ENCODE measurements around the gene CPSF4L. TPM values are rescaled to one million over a fixed set of nuclear protein-coding genes. Genes with fewer than 3 reads are reported as not detected.
A peak's percentile ranks its signal among the peaks of the same experiment; 100 is the strongest.

The CPSF4L gene
- total and polyA plus RNA-seq, 2 of the 13 experiments (the other 11 are each of a cell fraction or from before 2014, with no cell fraction given): 0.73 to 1.6 TPM

DNA sequence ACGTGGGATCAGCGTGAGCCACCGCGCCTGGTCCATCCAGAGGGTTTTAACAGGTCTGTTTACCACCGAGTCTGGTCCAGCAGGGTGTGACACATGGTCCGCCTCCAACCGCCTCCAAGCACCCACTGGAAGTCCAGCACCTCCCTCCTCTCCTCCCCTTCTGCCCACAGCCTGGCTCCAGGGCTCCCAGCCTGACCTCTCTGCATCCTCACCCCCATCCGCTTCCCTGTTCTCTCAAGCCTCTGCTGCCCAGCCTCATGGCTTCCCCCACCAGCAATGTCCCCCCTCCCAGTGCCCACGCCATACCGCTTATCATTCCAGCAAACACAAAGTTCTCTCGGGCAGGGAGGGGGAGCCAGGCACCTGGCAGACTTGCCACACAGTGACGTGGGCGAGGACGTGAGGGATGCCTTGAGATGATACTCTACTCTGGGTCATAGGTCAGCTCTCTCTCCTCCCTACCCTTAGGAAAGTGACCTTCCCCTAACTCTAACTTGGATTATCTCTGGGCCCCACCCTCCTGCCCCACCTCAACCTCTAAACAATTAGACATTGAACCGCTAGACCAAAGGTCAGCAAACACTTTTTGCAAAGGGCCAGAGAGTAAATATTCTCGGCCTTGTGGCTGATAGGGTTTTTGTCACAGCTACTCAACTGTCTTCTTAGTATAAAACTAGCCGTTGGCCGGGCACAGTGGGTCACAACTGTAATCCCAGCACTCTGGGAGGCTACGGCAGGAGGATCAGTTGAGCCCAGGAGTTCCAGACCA is 27.0 kb upstream of the CPSF4L start (continued):
- no peak for TF ChIP-seq BHLHE40 (IDR thresholded peaks at IDR 0.05; ENCODE audit: low read length)
- peak; percentile 99 for TF ChIP-seq GATAD2A (CRISPR knock-in tag; IDR thresholded peaks at IDR 0.05)
- TF ChIP-seq, protein P1, sequence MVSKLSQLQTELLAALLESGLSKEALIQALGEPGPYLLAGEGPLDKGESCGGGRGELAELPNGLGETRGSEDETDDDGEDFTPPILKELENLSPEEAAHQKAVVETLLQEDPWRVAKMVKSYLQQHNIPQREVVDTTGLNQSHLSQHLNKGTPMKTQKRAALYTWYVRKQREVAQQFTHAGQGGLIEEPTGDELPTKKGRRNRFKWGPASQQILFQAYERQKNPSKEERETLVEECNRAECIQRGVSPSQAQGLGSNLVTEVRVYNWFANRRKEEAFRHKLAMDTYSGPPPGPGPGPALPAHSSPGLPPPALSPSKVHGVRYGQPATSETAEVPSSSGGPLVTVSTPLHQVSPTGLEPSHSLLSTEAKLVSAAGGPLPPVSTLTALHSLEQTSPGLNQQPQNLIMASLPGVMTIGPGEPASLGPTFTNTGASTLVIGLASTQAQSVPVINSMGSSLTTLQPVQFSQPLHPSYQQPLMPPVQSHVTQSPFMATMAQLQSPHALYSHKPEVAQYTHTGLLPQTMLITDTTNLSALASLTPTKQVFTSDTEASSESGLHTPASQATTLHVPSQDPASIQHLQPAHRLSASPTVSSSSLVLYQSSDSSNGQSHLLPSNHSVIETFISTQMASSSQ (IDR thresholded peaks at IDR 0.05; ENCODE audit: low read depth): no peak
- TF ChIP-seq, protein P1 (CRISPR knock-in tag; IDR thresholded peaks at IDR 0.05; ENCODE audit: borderline replicate concordance): peak; percentile 92; the same call in 1 of the 2 replicates
- TF ChIP-seq ARNT (IDR thresholded peaks at IDR 0.05): no peak
- TF ChIP-seq, protein P2, sequence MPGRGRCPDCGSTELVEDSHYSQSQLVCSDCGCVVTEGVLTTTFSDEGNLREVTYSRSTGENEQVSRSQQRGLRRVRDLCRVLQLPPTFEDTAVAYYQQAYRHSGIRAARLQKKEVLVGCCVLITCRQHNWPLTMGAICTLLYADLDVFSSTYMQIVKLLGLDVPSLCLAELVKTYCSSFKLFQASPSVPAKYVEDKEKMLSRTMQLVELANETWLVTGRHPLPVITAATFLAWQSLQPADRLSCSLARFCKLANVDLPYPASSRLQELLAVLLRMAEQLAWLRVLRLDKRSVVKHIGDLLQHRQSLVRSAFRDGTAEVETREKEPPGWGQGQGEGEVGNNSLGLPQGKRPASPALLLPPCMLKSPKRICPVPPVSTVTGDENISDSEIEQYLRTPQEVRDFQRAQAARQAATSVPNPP (CRISPR knock-in tag; IDR thresholded peaks at IDR 0.05): peak; percentile 86; the same call in 1 of the 2 replicates
- no peak for TF ChIP-seq ZNF577 (CRISPR knock-in tag; IDR thresholded peaks at IDR 0.05; ENCODE audit: borderline replicate concordance, low read depth)
- TF ChIP-seq, protein P3, sequence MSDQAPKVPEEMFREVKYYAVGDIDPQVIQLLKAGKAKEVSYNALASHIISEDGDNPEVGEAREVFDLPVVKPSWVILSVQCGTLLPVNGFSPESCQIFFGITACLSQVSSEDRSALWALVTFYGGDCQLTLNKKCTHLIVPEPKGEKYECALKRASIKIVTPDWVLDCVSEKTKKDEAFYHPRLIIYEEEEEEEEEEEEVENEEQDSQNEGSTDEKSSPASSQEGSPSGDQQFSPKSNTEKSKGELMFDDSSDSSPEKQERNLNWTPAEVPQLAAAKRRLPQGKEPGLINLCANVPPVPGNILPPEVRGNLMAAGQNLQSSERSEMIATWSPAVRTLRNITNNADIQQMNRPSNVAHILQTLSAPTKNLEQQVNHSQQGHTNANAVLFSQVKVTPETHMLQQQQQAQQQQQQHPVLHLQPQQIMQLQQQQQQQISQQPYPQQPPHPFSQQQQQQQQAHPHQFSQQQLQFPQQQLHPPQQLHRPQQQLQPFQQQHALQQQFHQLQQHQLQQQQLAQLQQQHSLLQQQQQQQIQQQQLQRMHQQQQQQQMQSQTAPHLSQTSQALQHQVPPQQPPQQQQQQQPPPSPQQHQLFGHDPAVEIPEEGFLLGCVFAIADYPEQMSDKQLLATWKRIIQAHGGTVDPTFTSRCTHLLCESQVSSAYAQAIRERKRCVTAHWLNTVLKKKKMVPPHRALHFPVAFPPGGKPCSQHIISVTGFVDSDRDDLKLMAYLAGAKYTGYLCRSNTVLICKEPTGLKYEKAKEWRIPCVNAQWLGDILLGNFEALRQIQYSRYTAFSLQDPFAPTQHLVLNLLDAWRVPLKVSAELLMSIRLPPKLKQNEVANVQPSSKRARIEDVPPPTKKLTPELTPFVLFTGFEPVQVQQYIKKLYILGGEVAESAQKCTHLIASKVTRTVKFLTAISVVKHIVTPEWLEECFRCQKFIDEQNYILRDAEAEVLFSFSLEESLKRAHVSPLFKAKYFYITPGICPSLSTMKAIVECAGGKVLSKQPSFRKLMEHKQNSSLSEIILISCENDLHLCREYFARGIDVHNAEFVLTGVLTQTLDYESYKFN (CRISPR knock-in tag; conservative IDR thresholded peaks at IDR 0.05): peak; percentile 99
- TF ChIP-seq, protein P4, sequence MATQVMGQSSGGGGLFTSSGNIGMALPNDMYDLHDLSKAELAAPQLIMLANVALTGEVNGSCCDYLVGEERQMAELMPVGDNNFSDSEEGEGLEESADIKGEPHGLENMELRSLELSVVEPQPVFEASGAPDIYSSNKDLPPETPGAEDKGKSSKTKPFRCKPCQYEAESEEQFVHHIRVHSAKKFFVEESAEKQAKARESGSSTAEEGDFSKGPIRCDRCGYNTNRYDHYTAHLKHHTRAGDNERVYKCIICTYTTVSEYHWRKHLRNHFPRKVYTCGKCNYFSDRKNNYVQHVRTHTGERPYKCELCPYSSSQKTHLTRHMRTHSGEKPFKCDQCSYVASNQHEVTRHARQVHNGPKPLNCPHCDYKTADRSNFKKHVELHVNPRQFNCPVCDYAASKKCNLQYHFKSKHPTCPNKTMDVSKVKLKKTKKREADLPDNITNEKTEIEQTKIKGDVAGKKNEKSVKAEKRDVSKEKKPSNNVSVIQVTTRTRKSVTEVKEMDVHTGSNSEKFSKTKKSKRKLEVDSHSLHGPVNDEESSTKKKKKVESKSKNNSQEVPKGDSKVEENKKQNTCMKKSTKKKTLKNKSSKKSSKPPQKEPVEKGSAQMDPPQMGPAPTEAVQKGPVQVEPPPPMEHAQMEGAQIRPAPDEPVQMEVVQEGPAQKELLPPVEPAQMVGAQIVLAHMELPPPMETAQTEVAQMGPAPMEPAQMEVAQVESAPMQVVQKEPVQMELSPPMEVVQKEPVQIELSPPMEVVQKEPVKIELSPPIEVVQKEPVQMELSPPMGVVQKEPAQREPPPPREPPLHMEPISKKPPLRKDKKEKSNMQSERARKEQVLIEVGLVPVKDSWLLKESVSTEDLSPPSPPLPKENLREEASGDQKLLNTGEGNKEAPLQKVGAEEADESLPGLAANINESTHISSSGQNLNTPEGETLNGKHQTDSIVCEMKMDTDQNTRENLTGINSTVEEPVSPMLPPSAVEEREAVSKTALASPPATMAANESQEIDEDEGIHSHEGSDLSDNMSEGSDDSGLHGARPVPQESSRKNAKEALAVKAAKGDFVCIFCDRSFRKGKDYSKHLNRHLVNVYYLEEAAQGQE (IDR thresholded peaks at IDR 0.05; ENCODE audit: borderline replicate concordance in 1 of 2, low read depth in 1 of 2, low read length in 2 of 2): no peak
- TF ChIP-seq ZFYVE20 (CRISPR knock-in tag; IDR thresholded peaks at IDR 0.05; ENCODE audit: borderline replicate concordance, low read depth): no peak
- TF ChIP-seq SYNCRIP (IDR thresholded peaks at IDR 0.05; ENCODE audit: insufficient read depth, low read depth, low read length): no peak
- TF ChIP-seq ZNF331 (CRISPR knock-in tag; IDR thresholded peaks at IDR 0.05): peak; percentile 51
- TF ChIP-seq, protein P5, sequence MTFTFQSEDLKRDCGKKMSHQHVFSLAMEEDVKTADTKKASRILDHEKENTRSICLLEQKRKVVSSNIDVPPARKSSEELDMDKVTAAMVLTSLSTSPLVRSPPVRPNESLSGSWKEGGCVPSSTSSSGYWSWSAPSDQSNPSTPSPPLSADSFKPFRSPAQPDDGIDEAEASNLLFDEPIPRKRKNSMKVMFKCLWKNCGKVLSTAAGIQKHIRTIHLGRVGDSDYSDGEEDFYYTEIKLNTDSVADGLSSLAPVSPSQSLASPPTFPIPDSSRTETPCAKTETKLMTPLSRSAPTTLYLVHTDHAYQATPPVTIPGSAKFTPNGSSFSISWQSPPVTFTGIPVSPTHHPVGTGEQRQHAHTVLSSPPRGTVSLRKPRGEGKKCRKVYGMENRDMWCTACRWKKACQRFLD (CRISPR knock-in tag; IDR thresholded peaks at IDR 0.05; ENCODE audit: borderline replicate concordance): peak; percentile 46; the same call in 1 of the 2 replicates
- TF ChIP-seq SRSF9 (IDR thresholded peaks at IDR 0.05; ENCODE audit: borderline replicate concordance, insufficient read depth, low read depth, low read length, poor library complexity, severe bottlenecking): no peak

All from HepG2 (cell line).